Activated CD4-positive, alpha-beta T cell treated with anti-CD3 and anti-CD28 coated beads, Interleukin-2, amount 10 ng/mL, durations not matched to agents 7 days and 5 days (primary cell): ENCODE results near the gene BLTP2. TPM values are rescaled to one million over a fixed set of nuclear protein-coding genes. Genes with fewer than 3 reads are reported as not detected.
"Not testable (repeated sequence)": the region's sequence is repeated elsewhere in the genome, so short reads cannot be mapped to it uniquely, and the experiment has no call there.

ENCODE experiments used
- CTCF ChIA-PET: fragments of 350-600 bp; sonication (Branson Sonifier 250); formaldehyde crosslinking; loops from one replicate; lab custom pipeline; 2021; ENCODE audit warnings: antibody characterized with exemption; lab: Charles Lee
- POLR2A ChIA-PET: fragments of 350-600 bp; sonication (Branson Sonifier 250); formaldehyde crosslinking; loops from one replicate; lab custom pipeline; 2021; ENCODE audit warnings: antibody characterized with exemption; lab: Charles Lee
- DNase-seq: peaks from one replicate; pipeline ENCODE4 v3.0.0-alpha.2; 2020
- H3K27ac Mint-ChIP-seq: one replicate; pipeline ENCODE4 v1.8.0; 2021; ENCODE audit warnings: mild to moderate bottlenecking, moderate library complexity, mixed read lengths
- H3K27me3 Mint-ChIP-seq: one replicate; pipeline ENCODE4 v1.8.0; 2021; ENCODE audit warnings: mixed read lengths
- H3K36me3 Mint-ChIP-seq: one replicate; pipeline ENCODE4 v1.8.0; 2021; ENCODE audit warnings: low read depth, mixed read lengths
- H3K4me1 Mint-ChIP-seq: one replicate; pipeline ENCODE4 v1.8.0; 2021; ENCODE audit warnings: mixed read lengths
- H3K4me3 Mint-ChIP-seq: one replicate; pipeline ENCODE4 v1.8.0; 2021; ENCODE audit warnings: mild to moderate bottlenecking, moderate library complexity, mixed read lengths
- H3K9me3 Mint-ChIP-seq: one replicate; pipeline ENCODE4 v1.8.0; 2021; ENCODE audit warnings: mixed read lengths
- total RNA-seq, 2 experiments: library from RNA; stranded (reverse); gene quantifications; one replicate each; pipeline ENCODE4 v1.2.3, GENCODE V29; 2021

The BLTP2 gene
- total RNA-seq, 2 experiments from 2014 or later, result 144 to 145 TPM

DNA sequence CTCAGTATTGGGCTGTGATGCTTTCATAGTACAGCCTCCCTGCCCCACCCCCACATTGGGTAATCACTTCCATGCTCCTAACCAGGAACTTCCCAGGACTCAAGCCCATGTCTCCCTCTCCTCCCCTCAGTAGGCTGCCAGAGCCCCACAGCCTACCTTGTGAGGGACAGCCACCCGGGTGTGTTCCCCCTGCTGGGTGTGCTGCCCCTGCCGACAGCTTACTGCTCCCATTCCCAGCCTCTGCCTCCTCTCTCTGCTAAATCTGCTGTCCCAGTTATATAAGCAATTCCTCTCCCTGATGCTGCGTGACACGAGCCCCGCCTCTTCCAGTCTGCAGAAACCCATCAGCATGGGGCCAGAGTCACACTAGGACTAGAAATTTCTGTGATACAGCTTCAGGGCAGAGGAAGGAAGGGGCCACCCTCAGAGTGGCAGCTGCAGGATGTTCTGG, 31.0 kb downstream of the BLTP2 start, which contains the start of gene RSKR:
Gene RSKR, minus strand, starts transcription at position 255 of the 451 bp plus-strand sequence. Its CDS starts 24 bp downstream, at position 231.
- no peaks in the 10 kb centered on the region for H3K9me3 Mint-ChIP-seq
- no peak for DNase-seq
- H3K4me3 Mint-ChIP-seq, result no peak within 1 kb of the TSS
- H3K4me1 Mint-ChIP-seq, result peaks cover 3% of the 10 kb centered on the region
- no peaks in the 10 kb centered on the region for H3K27me3 Mint-ChIP-seq
- peak within 1 kb of the TSS; percentile 38 for H3K27ac Mint-ChIP-seq
- ChIA-PET CTCF (interaction anchor here (1.0 to 1.2 kb wide), 3 partner anchors 10 to 65 kb away, joined by 3 read pairs; no protein-coding TSS in a partner anchor), POLR2A (no interaction called here)
- peaks cover 46% of the 10 kb centered on the region for H3K36me3 Mint-ChIP-seq

DNA sequence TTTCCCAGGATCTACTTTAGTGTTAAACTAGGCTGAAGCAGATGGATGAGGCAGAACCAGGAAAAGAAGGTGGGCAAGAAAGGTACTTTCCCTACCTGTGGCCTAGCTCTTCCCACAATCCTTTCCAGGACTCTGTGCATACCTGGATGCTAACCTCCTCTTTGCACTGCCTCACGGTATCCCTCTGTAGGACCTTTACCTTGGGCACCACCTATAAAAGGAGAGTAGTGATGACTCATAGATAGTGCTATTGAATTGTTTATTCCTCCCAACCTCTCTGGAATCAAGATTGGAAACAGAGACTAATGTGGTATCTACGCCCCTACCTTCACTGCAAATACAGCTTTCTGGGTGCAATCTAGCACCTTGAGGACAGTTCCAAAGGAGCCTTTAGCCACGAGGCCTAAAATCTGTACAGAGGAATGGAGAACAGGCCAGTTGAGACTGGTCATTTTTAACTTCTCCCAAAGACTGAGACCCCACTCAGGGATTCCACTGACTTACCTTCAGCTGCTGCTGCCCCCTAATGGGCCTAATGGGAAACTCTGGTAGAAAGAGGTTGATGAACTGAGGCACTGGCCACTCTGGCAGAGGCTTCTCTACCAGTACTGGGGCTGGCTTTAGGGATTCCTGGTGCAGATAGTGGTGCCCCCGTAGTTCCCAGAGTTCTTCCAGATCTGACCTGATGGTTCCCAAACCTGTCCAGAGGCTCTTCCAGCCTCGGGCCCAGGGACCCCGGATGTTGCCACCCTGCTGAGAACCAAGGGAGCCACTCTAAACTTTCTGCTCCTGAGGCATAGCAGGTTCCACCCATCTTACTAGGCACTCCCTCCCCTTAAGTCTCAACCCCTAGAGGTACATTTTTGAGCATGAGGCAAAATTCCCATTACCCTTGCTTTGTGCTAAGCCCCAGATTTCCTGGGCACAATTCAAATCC, 31.8 kb downstream of the BLTP2 start:
- H3K4me1 Mint-ChIP-seq, result peaks cover 3% of the 10 kb centered on the region
- H3K36me3 Mint-ChIP-seq, result peaks cover 42% of the 10 kb centered on the region
- H3K27me3 Mint-ChIP-seq, result no peaks in the 10 kb centered on the region
- DNase-seq, result peak; percentile 39
- H3K27ac Mint-ChIP-seq, result no peak overlapping the region
- H3K9me3 Mint-ChIP-seq, result no peaks in the 10 kb centered on the region
- ChIA-PET POLR2A (no interaction called here), CTCF (interaction anchor here (0.8 to 1.2 kb wide), 5 partner anchors 11 to 116 kb away, joined by 3 read pairs; no protein-coding TSS in a partner anchor)
- H3K4me3 Mint-ChIP-seq, result no peak overlapping the region

DNA sequence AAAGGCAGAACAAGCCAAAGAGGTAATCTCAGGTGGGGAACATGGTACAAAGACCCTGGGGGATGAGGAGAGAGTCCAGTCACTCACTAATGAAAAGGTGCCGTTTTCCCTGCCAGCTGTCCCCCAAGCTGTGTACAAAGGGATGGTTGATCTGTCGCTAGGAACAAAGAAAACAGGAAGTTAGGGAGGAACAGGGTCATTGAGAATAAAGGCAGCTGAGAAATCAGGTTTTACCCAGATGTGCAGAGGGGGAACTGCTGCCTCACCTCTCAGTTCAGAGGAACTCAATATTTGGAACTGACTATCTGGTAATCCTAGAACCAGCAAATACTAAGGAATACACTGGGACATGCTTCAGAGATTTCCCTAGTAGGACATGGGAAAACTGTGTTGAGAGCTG, 32.4 kb downstream of the BLTP2 start:
- ChIA-PET POLR2A (no interaction called here), CTCF (interaction anchor here (0.5 to 1.2 kb wide), 4 partner anchors 31 to 173 kb away, joined by 3 read pairs; no protein-coding TSS in a partner anchor)
- no peaks in the 10 kb centered on the region for H3K27me3 Mint-ChIP-seq
- no peaks in the 10 kb centered on the region for H3K9me3 Mint-ChIP-seq
- H3K36me3 Mint-ChIP-seq, result peaks cover 40% of the 10 kb centered on the region
- peak overlapping the region; percentile 52 for H3K27ac Mint-ChIP-seq
- H3K4me1 Mint-ChIP-seq, result peaks cover 3% of the 10 kb centered on the region
- H3K4me3 Mint-ChIP-seq, result no peak overlapping the region
- DNase-seq, result no peak

DNA sequence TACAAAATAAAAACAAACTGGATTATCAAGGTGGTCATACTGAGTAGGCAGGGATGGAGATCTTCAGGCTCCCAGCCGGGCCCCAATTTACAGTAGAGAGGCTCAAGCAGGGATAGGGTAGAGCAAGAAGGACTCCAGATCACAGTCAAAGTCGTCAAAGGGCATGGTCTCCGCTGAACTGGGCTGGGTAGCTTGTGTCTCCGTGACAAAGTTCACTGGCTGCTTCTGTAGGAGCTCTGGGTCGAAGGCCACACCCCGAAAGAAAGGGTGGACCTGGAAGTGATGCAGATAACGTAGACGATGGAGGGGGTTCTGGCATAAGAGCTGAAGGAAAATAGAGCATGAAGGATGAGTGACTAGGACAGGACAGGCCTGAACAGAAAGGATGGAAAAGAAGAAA, 34.6 kb downstream of the BLTP2 start:
- Mint-ChIP-seq H3K27ac (no peak overlapping the region), H3K4me3 (no peak overlapping the region), H3K9me3 (no peaks in the 10 kb centered on the region), H3K27me3 (no peaks in the 10 kb centered on the region), H3K36me3 (peaks cover 26% of the 10 kb centered on the region), H3K4me1 (peaks cover 3% of the 10 kb centered on the region)
- CTCF ChIA-PET, result interaction anchor here (0.6 to 1.7 kb wide), 8 partner anchors 9 to 947 kb away, joined by 3 to 6 read pairs (median 4); no protein-coding TSS in a partner anchor
- DNase-seq, result no peak
- POLR2A ChIA-PET, result interaction anchor here (0.6 kb wide), 1 partner anchor 9 kb away, joined by 3 read pairs; no protein-coding TSS in a partner anchor

DNA sequence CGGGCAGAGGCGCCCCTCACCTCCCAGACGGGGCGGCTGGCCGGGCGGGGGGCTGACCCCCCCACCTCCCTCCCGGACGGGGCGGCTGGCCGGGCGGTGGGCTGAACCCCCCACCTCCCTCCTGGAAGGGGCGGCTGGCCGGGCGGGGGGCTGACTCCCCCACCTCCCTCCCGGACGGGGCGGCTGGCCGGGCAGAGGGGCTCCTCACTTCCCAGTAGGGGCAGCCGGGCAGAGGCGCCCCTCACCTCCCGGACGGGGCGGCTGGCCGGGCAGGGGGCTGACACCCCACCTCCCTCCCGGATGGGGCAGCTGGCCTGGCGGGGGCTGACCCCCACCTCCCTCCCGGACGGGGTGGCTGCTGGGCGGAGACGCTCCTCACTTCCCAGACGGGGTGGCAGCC, 40.9 kb downstream of the BLTP2 start:
- peaks cover 10% of the 10 kb centered on the region for H3K4me1 Mint-ChIP-seq
- CTCF ChIA-PET, H3K4me3 Mint-ChIP-seq, POLR2A ChIA-PET, H3K27ac Mint-ChIP-seq, H3K36me3 Mint-ChIP-seq, H3K9me3 Mint-ChIP-seq, DNase-seq, H3K27me3 Mint-ChIP-seq: not testable (repeated sequence)

DNA sequence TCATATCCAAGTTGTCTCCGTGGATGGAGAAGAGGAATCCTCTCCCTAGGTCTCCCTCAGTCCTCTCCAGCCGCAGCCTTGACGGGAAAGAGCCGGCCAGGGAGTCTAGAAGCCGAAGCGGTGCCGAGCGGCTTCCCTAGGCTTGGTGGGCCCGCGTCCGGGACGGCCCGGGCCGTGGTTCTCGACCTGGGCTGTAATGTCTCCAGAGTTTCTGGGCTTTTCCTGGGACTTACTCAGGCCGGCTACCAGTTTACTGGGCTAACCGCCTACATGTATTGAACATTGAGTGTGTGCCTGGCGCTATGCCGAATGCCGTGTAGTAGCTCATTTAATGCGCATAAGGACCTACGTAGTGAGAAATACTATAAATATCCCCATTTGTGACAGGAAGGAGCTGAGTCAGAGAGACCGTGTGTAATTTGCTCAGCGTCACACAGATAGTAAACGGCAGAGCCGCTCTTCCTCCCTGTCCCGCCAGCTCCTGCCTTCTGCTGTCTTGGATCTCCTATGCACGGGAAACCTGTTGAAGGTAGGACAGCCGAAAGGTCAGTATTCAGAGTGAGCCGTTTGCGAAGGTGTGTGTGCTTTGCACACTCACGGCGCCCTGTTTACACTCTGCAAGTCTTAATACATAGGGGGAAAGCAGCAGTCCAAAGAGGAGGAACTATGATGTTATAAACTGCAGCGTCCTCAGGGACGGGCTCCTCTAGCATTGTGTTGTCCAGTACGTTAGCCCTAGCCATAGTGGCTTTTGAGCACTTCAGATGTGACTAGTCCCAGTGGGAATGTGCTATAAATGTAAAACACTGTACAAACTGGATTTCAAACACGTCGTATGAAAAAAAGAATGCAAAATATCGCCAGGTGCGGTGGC, 45.4 kb downstream of the BLTP2 start:
- Mint-ChIP-seq H3K9me3 (no peaks in the 10 kb centered on the region), H3K36me3 (peaks cover 13% of the 10 kb centered on the region), H3K27me3 (no peaks in the 10 kb centered on the region), H3K27ac (peak overlapping the region; percentile 93), H3K4me3 (peak overlapping the region; percentile 88), H3K4me1 (peaks cover 25% of the 10 kb centered on the region)
- POLR2A ChIA-PET, result interaction anchor here (0.6 to 1.4 kb wide), 3 partner anchors 19 to 120 kb away, joined by 3 to 4 read pairs (median 4); partner anchors contain the start of gene RPL23A
- CTCF ChIA-PET, result interaction anchor here (0.7 to 2.3 kb wide), 4 partner anchors 21 to 31 kb away, joined by 3 to 8 read pairs (median 4); partner anchors contain the start of genes ALDOC and PIGS
- DNase-seq, result peak; percentile 52

DNA sequence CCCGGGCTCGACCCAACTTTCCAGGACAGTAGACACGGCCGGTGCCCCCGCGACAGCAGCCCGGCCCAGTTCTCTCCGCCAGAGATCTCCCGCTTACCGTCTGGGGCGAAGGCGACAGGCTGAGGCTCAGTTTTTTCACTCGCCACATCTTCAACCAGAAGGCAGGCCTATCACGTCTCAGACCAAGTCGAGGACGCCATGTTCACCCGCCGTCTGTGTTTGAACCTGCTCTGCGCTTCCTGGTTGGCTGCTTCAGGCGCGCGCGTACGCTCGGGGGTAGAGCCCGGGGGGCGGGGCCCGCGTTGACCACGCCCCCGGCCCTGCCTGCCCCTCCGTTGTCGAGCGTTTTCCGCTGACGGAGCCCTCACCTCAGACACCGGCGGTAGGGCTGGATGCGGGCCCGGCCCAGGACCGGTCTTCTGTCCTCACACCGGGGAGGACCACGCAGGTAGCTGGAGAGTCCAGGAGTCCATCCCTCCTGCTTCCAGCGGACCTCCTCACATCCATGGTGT, 46.1 kb downstream of the BLTP2 start, which contains the start of gene SPAG5:
Gene SPAG5, minus strand, starts transcription at position 227 of the 512 bp plus-strand sequence. Its CDS starts 79 bp downstream, at position 148.
- Mint-ChIP-seq H3K27ac (peak within 1 kb of the TSS; percentile 93), H3K36me3 (peaks cover 15% of the 10 kb centered on the region), H3K9me3 (no peaks in the 10 kb centered on the region), H3K27me3 (no peaks in the 10 kb centered on the region), H3K4me3 (peak within 1 kb of the TSS; percentile 88), H3K4me1 (peaks cover 25% of the 10 kb centered on the region)
- ChIA-PET POLR2A (interaction anchor here (1.4 kb wide), 1 partner anchor 50 kb away, joined by 3 read pairs; no protein-coding TSS in a partner anchor), CTCF (interaction anchor here (0.7 to 1.9 kb wide), 4 partner anchors 11 to 31 kb away, joined by 3 to 4 read pairs (median 4); partner anchors contain the start of gene ALDOC)
- DNase-seq, result peak; percentile 95

DNA sequence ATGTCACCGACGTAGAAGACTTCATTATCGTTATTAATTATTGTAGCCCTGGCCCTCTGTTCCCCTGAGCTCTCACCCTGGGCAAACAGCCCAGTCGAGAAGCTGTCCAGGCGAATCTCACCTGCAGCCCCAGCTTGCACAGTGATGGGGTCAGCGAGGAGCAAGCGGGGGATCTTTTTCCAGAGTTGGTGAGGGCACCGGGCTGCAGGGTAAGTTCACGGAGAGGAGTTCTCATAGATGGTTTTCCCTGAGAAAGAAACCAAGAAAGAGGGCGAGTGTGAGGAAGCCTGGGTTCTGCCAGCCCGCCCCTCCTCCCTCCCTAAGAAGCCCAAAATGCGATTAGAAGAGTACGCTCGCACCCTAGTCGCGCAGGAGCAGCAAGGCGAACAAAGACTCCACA, 46.6 kb downstream of the BLTP2 start:
- DNase-seq, result no peak
- Mint-ChIP-seq H3K9me3 (no peaks in the 10 kb centered on the region), H3K4me3 (peak overlapping the region; percentile 88), H3K27ac (peak overlapping the region; percentile 93), H3K36me3 (peaks cover 16% of the 10 kb centered on the region), H3K27me3 (no peaks in the 10 kb centered on the region), H3K4me1 (peaks cover 25% of the 10 kb centered on the region)
- CTCF ChIA-PET, result interaction anchor here (0.8 to 1.9 kb wide), 3 partner anchors 12 to 20 kb away, joined by 4 read pairs; no protein-coding TSS in a partner anchor
- POLR2A ChIA-PET, result interaction anchor here (0.7 to 1.4 kb wide), 2 partner anchors 15 to 49 kb away, joined by 3 read pairs; no protein-coding TSS in a partner anchor

DNA sequence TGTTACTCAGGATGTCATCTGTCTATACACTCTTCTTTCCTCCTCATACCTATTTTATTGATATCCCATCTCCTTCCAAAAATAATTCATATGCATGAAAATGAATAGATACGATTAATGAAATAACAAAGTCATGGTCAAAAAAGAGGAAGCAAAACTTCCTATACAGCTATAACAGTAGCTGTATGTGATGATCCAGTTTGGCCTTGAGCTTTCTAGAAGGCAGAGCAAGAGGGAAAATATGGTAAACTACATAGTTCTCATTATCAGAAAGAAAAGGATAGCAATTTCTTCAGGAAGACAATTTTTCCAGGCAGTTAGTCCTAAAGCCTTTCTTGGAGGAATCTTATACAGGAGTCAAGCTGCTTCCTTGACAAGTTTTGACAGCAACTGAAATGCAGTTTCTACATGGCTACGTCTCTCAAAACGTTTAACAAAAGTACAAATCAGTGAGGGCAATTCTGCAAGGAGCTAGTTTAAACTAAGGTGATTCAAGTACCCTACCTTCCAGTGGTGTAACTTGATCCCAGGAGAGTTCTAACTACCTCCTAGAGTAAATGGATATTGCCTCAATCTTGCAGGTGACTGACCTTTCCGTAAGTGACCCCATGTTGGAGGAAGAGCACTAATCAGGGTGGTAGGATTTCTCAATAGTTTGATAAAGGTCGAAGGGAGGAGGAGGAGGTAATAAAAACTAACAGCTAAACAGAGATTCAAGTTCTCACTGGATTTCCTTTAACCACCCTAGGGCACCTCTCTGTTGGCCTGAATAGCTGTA, 47.2 kb downstream of the BLTP2 start:
- peaks cover 28% of the 10 kb centered on the region for H3K4me1 Mint-ChIP-seq
- peak overlapping the region; percentile 93 for H3K27ac Mint-ChIP-seq
- peaks cover 18% of the 10 kb centered on the region for H3K36me3 Mint-ChIP-seq
- no peaks in the 10 kb centered on the region for H3K9me3 Mint-ChIP-seq
- ChIA-PET CTCF (interaction anchor here (0.8 to 1.9 kb wide), 3 partner anchors 12 to 19 kb away, joined by 4 read pairs; no protein-coding TSS in a partner anchor), POLR2A (interaction anchor here (0.7 kb wide), 1 partner anchor 14 kb away, joined by 3 read pairs; no protein-coding TSS in a partner anchor)
- H3K4me3 Mint-ChIP-seq, result peak overlapping the region; percentile 88
- no peak for DNase-seq
- no peaks in the 10 kb centered on the region for H3K27me3 Mint-ChIP-seq
